ENCODE data around the gene ADGRB2. TPM values are rescaled to one million over a fixed set of nuclear protein-coding genes. Genes with fewer than 3 reads are reported as not detected.

Gene ADGRB2
- total RNA-seq, 1 experiment from 2014 or later = 15.6 TPM

GRCh38 chr1:31747304-31747703, 16.8 kb downstream of the ADGRB2 start:
- H3K79me2 ChIP-seq (ENCODE audit: low read depth) = no peaks in the 10 kb centered on the region
- H3K9me2 ChIP-seq (ENCODE audit: insufficient read depth) = no peaks in the 10 kb centered on the region
- H4K20me1 ChIP-seq (ENCODE audit: insufficient read depth) = no peaks in the 10 kb centered on the region
- TF ChIP-seq EZH2 (IDR thresholded peaks at IDR 0.05; ENCODE audit: low read depth) = no peak
- TF ChIP-seq, protein P1, sequence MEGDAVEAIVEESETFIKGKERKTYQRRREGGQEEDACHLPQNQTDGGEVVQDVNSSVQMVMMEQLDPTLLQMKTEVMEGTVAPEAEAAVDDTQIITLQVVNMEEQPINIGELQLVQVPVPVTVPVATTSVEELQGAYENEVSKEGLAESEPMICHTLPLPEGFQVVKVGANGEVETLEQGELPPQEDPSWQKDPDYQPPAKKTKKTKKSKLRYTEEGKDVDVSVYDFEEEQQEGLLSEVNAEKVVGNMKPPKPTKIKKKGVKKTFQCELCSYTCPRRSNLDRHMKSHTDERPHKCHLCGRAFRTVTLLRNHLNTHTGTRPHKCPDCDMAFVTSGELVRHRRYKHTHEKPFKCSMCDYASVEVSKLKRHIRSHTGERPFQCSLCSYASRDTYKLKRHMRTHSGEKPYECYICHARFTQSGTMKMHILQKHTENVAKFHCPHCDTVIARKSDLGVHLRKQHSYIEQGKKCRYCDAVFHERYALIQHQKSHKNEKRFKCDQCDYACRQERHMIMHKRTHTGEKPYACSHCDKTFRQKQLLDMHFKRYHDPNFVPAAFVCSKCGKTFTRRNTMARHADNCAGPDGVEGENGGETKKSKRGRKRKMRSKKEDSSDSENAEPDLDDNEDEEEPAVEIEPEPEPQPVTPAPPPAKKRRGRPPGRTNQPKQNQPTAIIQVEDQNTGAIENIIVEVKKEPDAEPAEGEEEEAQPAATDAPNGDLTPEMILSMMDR (conservative IDR thresholded peaks at IDR 0.05) = no peak
- H3F3A ChIP-seq (ENCODE audit: insufficient read depth, low read depth) = peaks cover 15% of the 10 kb centered on the region
- no TSS peak for BruUV-seq (replicated peaks)
- H2AFZ ChIP-seq = no peak overlapping the region
- H3K4me1 ChIP-seq (replicated peaks; ENCODE audit: insufficient read depth) = no peaks in the 10 kb centered on the region
- H3K4me3 ChIP-seq = no peak overlapping the region
- intact Hi-C loops (cut with micrococcal nuclease; ENCODE audit: unreplicated experiment) = no loop called here
- CTCF ChIA-PET = no interaction called here
- no peak overlapping the region for H3K27ac ChIP-seq
- no peak overlapping the region for H3K4me2 ChIP-seq
- DNase-seq = no peak
- POLR2A ChIA-PET (ENCODE audit: unreplicated experiment) = no interaction called here
- H3K36me3 ChIP-seq (ENCODE audit: low read depth) = no peaks in the 10 kb centered on the region
- no peaks in the 10 kb centered on the region for H3K9me3 ChIP-seq (ENCODE audit: insufficient read depth, low read depth)
- no peaks in the 10 kb centered on the region for H3K27me3 ChIP-seq (ENCODE audit: insufficient read depth, low read depth)

DNA sequence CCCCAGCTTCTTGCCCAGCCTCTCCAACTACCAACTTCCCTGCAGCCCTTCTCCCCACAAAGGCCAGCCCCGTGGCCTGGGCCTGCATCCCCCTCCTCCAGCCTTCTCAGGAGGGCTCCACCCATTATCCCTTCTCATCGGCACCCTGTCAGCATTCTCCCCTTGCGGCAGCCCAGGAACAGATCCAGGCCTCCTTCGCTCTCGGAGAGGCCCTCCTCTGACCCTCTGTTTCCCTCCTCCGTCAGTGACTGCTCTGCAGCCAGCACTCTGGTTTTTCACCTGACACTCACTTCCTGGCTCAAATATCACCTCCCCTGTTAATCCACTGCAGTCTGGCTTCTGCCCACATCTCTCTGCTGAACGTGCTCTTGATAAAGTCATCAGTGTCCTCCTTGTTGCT, 17.5 kb downstream of the ADGRB2 start:
- Histone ChIP-seq H3K79me2 (ENCODE audit: low read depth) (no peaks in the 10 kb centered on the region), H3K27ac (no peak overlapping the region), H3K27me3 (ENCODE audit: insufficient read depth, low read depth) (no peaks in the 10 kb centered on the region), H3K4me3 (no peak overlapping the region), H3K4me2 (no peak overlapping the region), H3K36me3 (ENCODE audit: low read depth) (no peaks in the 10 kb centered on the region), H3F3A (ENCODE audit: insufficient read depth, low read depth) (peaks cover 11% of the 10 kb centered on the region), H3K9me2 (ENCODE audit: insufficient read depth) (no peaks in the 10 kb centered on the region), H4K20me1 (ENCODE audit: insufficient read depth) (no peaks in the 10 kb centered on the region), H3K4me1 (replicated peaks; ENCODE audit: insufficient read depth) (no peaks in the 10 kb centered on the region), H2AFZ (no peak overlapping the region), H3K9me3 (ENCODE audit: insufficient read depth, low read depth) (no peaks in the 10 kb centered on the region)
- BruUV-seq (replicated peaks) = no TSS peak
- CTCF ChIA-PET = interaction anchor here (0.6 to 0.8 kb wide), 2 partner anchors 71 to 314 kb away, joined by 3 read pairs; no protein-coding TSS in a partner anchor
- POLR2A ChIA-PET (ENCODE audit: unreplicated experiment) = no interaction called here
- no peak for TF ChIP-seq EZH2 (IDR thresholded peaks at IDR 0.05; ENCODE audit: low read depth)
- TF ChIP-seq, protein P1 (conservative IDR thresholded peaks at IDR 0.05) = no peak
- intact Hi-C loops (cut with micrococcal nuclease; ENCODE audit: unreplicated experiment) = no loop called here
- no peak for DNase-seq

GRCh38 chr1:31745946-31746670, 18.0 kb downstream of the ADGRB2 start:
- no TSS peak for BruUV-seq (replicated peaks)
- no peak overlapping the region for H3K4me3 ChIP-seq
- no peaks in the 10 kb centered on the region for H3K4me1 ChIP-seq (replicated peaks; ENCODE audit: insufficient read depth)
- intact Hi-C loops (cut with micrococcal nuclease; ENCODE audit: unreplicated experiment) = loop anchor here (1.0 kb wide), 1 partner anchor 83 kb away; no protein-coding TSS in a partner anchor
- no peaks in the 10 kb centered on the region for H3K9me3 ChIP-seq (ENCODE audit: insufficient read depth, low read depth)
- no peaks in the 10 kb centered on the region for H3K79me2 ChIP-seq (ENCODE audit: low read depth)
- H3F3A ChIP-seq (ENCODE audit: insufficient read depth, low read depth) = peaks cover 10% of the 10 kb centered on the region
- ChIA-PET POLR2A (ENCODE audit: unreplicated experiment) (interaction anchor here (0.6 kb wide), 1 partner anchor 327 kb away, joined by 9 read pairs; no protein-coding TSS in a partner anchor), CTCF (interaction anchor here (0.6 to 1.5 kb wide), 6 partner anchors 14 to 314 kb away, joined by 3 to 14 read pairs (median 4); no protein-coding TSS in a partner anchor)
- no peaks in the 10 kb centered on the region for H3K36me3 ChIP-seq (ENCODE audit: low read depth)
- no peak overlapping the region for H3K27ac ChIP-seq
- no peak overlapping the region for H2AFZ ChIP-seq
- H3K27me3 ChIP-seq (ENCODE audit: insufficient read depth, low read depth) = no peaks in the 10 kb centered on the region
- no peak for DNase-seq
- no peaks in the 10 kb centered on the region for H3K9me2 ChIP-seq (ENCODE audit: insufficient read depth)
- H3K4me2 ChIP-seq = no peak overlapping the region
- H4K20me1 ChIP-seq (ENCODE audit: insufficient read depth) = no peaks in the 10 kb centered on the region
- TF ChIP-seq, protein P1 (conservative IDR thresholded peaks at IDR 0.05) = peak; percentile 63
- TF ChIP-seq EZH2 (IDR thresholded peaks at IDR 0.05; ENCODE audit: low read depth) = no peak
